NB4 (cell line): ENCODE data around the gene ERCC5.

Experiments
- DNase-seq: peaks from one replicate; pipeline ENCODE4 v3.0.0; 2010; ENCODE audit warnings: low read depth
- H3K4me3 ChIP-seq: one replicate; pipeline ENCODE4 v1.5.1; 2011; ENCODE audit warnings: mild to moderate bottlenecking, low read depth, low read length, moderate library complexity
- CTCF ChIP-seq: IDR thresholded peaks from one replicate; pipeline ENCODE4 v1.5.1; 2012; ENCODE audit warnings: low read depth, low read length
- MAX ChIP-seq: IDR thresholded peaks from 2 replicates; pipeline ENCODE4 v1.6.1; 2011; ENCODE audit warnings: low read depth, low read length
- MYC ChIP-seq: IDR thresholded peaks from 2 replicates; pipeline ENCODE4 v1.6.1; 2011; ENCODE audit warnings: low read depth, low read length
- POLR2A ChIP-seq: IDR thresholded peaks from 2 replicates; pipeline ENCODE4 v1.6.1; 2011; ENCODE audit warnings: mild to moderate bottlenecking; ENCODE audit not compliant: insufficient read length; ENCODE audit errors: extremely low read depth

The ERCC5 gene

GRCh38 chr13:102901056-102901455 is 55.2 kb downstream of the ERCC5 start:
- TF ChIP-seq MAX (no peak), MYC (no peak), CTCF (no peak), POLR2A (no peak)
- no peak for DNase-seq
- no peak overlapping the region for H3K4me3 ChIP-seq

GRCh38 chr13:102901615-102902305 is 55.9 kb downstream of the ERCC5 start:
- TF ChIP-seq MAX = no peak
- TF ChIP-seq POLR2A = no peak
- no peak for TF ChIP-seq MYC
- no peak for TF ChIP-seq CTCF
- no peak overlapping the region for H3K4me3 ChIP-seq
- no peak for DNase-seq

- H3K4me3 ChIP-seq = no peak overlapping the region
- no peak for DNase-seq
- TF ChIP-seq CTCF (no peak), MAX (no peak), POLR2A (no peak), MYC (no peak)
These were observed 57.0 kb downstream of the ERCC5 start for GRCh38 chr13:102902789-102903347.

- peak; percentile 30 for DNase-seq
- H3K4me3 ChIP-seq = no peak overlapping the region
- peak; percentile 35 for TF ChIP-seq CTCF
- no peak for TF ChIP-seq POLR2A
These were observed 58.0 kb downstream of the ERCC5 start for GRCh38 chr13:102903659-102904407.

- TF ChIP-seq MAX (no peak), POLR2A (no peak), CTCF (no peak), MYC (no peak)
- no peak for DNase-seq
- no peak overlapping the region for H3K4me3 ChIP-seq
These were observed 58.6 kb downstream of the ERCC5 start for GRCh38 chr13:102904408-102904862.
